ENCODE measurements around the gene POLR3E. TPM values are rescaled to one million over a fixed set of nuclear protein-coding genes. Genes with fewer than 3 reads are reported as not detected.
"Not testable (repeated sequence)": the region's sequence is repeated elsewhere in the genome, so short reads cannot be mapped to it uniquely, and the experiment has no call there.

The POLR3E gene
- total RNA-seq, 1 donor from 2014 or later, result 50.8 TPM

DNA sequence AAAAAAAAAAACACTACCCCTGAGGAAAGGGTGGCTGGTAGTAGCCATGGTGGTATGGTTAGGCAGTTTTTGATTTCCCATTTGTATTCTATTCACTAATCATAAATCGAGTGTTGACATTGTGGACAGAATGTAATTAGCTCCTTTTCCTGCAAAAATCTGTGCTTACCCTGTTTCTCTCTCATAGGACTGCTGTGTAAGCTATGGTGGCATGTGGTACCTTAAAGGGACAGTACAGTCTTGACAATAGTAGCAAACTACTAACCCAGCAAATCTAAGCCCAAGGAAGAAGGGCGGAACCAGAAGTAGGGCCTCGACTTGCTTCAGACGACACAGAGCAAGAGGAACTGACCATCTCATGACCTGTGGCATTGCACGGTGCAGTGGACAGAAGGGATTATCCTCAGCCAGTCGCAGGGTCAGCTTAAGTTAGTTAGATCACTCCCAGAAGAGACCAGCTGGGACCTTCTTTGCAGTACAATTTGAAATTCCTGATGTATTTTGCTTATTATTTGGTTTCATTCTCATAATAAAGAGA lies 36.3 kb downstream of the POLR3E start:
- DNase-seq (ENCODE audit: low spot score), result no peak

DNA sequence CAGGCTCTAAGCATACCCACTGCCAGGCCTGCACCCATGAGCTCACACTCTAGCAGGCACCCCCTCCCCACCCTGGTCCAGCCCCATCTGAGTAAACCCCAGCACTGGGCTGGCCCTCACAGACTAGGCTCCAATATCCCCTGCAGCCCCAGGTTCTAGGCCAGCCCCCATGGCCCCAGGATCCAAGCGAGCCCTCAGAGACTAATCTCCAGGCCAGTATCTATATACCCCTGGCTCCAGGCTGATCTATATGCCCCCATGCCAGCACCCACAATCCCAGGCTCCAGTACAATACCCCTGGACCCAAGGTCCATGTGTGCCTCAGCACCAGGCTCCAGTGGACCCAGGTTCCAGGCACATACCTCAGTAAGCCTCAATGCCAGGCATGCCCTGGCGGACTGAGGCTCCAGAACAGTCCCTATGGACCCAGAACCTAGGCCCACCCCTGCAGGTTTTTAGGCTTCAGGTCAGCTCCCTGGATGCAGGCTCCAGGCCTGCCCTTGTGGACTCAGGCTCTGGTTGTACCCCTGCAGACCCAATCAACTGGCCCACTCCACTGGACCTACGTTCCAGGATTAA lies 38.5 kb downstream of the POLR3E start:
- DNase-seq (ENCODE audit: low spot score), result no peak

DNA sequence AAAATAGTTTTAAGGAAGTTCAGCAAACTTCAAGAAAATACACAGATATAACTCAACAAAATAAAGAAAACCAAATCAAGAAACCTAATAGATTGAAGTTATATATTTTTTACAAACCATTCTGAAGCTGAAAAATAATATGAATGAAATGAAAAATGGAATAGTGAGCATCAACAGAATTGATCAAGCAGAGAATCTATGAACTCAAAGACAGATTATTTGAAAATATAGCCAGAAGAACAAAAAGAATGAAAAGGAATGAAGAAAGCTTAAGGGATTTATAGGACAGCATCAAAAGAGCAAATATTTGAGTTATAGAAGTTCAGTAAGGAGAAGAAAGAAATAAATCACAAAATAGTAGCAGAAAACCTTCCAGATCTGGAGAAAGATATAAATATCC lies 39.4 kb downstream of the POLR3E start:
- no peak for DNase-seq (ENCODE audit: low spot score)

DNA sequence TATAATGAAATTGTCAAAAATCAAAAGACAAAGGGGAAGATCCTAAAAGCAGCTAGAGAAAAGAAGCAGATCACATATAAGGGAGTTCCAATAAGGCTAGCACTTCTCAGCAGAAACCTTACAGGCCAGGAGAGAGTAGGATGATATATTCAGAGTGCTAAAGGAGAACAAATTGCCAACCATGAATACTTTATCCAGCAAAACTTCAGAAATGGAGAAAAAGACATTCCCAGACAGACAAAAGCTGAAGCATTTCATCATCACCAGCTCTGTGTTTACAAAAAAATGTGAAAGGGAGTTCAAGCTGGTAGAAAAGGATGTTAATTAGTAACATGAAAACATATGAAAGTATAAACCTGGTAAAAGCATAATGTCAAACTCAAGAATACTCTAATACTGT lies 39.8 kb downstream of the POLR3E start:
- DNase-seq (ENCODE audit: low spot score), result no peak

DNA sequence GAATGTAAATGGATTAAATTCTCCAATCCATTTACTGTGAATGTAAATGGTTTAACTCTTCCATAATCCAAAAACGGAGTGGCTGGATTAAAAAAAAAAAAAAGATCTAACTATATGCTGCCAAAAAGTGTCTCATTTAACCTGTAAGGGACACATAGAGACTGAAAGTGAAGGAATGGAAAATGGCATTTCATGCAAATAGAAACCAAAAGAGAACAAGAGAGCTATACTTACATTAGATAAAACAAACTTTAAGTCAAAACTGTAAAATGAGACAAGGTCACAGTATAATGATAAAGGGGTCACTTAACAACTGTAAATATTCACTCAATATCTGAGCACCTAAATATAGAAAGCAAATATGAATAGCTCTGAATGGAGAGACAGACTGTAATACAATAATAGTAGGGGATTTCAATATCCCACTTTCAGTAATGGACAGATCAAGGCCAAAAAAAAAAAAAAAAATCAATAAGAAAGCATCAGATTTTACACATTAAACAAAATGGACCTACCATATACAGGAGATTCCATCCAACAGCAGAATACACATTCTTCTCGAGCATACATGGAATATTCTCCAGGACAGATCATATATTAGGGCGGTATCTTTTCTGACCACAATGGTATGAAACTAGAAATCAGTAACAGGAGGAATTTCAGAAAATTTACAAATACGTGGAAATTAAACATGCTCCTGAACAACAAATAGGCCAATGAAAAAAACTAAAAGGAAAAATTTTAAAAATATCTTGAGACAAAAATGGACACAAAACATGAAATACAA lies 40.8 kb downstream of the POLR3E start:
- DNase-seq (ENCODE audit: low spot score), result no peak

DNA sequence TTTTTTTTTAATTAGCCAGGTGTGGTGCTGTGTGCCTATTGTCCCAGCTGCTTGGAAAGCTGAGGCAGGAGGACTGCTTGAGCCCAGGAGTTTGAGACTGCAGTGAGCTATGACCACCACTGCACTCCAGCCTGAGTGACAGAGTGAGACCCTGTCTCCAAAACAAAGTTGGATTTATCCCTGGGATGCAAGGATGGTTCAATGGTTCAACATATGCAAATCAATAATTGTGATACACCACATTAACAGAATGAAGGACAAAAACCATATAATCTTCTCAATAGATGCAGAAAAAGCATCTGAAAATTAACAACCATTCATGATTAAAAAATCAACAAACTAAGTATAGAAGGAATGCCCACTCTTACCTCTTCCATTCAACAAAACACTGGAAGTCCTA lies 43.7 kb downstream of the POLR3E start:
- no peak for DNase-seq (ENCODE audit: low spot score)

DNA sequence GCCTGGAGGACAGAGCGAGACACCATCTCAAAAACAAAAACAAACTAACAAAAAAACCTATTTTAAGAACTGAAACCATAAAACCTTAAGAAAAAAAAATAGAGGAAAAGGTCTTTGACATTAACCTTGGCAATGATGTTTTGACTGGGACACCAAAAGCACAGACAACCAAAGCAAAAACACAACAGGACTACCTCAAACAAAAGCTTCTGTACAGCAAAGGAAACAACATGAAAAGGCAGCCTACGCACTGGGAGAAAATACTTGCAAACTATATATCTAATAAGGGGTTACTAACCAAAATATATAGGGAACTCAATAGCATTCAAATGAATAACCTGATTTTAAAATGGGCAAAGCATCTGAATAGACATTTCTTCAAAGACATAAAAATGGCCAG lies 44.9 kb downstream of the POLR3E start:
- DNase-seq (ENCODE audit: low spot score), result no peak

DNA sequence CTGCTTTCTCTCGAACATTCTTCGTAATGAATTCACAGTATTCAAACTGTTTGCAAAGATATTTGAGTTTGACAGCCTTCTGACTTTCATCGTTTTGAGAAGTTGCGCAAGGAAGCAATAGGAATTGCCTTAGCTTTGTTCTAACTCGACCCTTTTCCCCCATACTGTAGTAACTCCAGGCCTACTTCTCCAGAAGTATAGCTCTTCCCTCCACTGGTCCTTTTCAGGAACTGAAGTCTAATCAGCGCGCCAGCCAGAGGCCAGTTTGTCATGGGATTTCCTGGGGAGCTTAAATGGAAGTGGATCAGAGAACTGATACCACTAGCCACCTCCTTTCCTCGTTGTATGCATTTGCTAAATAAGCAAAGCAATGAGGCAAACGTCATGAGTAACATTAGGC lies 49.3 kb downstream of the POLR3E start:
- DNase-seq (ENCODE audit: low spot score), result no peak

DNA sequence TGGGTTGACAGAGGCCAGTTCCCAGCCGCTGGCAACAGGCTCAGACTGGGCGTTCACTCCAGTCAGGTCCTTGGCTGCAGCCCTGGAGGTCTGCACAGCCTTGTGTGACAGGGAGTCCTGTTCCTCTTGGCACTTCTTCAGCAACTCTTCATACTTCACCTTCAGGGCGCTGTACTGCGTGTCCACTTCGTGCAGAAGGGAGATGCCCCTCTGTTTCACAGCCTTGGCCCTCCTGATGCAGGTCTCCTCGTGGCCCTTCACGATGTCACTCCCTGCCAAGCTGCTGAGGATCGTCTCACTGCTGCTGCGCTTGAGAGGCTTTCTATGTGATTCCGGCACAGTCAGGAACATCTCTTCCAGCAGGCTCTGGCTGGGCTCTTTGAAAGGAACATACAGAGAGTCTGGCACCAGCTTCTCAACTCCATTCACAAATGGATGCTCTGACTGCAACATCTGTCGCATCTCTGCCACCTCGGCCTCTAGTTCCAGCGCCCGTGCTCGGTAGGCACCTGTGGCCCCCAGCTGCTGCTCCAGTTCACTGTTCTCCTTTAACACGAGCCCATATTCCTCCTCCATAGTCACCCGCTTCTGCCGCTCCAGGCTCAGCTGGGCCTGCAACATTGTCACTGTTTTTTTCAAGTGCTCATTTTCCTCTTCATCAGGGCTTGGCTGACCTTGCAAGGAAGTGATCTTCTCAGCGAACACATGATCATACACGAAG lies 50.1 kb downstream of the POLR3E start:
- DNase-seq (ENCODE audit: low spot score), result no peak

DNA sequence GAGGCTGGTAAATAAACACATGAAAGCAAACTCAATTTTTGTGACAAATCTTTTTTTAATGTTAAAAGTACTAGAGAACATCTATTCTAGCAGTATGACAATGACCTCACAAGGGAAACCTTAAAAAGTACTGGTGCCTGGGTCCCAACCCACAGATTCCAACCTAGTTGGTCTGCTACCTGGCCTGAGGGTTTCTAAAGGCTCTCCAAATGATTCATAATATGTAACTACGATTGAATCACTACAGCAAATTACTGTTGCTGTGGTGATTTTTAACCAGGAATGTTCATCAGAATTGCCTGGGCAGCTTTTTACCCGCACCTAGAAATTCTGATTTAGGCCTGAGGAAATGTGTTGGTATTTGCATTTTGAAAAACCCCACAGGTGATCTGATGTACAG lies 51.1 kb downstream of the POLR3E start:
- DNase-seq (ENCODE audit: low spot score), result no peak

DNA sequence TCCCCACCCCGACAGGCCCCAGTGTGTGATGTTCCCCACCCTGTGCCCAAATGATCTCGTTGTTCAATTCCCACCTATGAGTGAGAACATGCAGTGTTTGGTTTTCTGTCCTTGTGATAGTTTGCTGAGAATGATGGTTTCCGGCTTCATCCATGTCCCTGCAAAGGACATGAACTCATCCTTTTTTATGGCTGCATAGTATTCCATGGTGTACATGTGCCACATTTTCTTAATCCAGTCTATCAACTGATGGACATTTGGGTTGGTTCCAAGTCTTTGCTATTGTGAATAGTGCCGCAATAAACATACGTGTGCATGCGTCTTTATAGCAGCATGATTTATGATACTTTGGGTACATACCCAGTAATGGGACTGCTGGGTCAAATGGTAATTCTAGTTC lies 53.8 kb downstream of the POLR3E start:
- not testable (repeated sequence) for DNase-seq (ENCODE audit: low spot score)

DNA sequence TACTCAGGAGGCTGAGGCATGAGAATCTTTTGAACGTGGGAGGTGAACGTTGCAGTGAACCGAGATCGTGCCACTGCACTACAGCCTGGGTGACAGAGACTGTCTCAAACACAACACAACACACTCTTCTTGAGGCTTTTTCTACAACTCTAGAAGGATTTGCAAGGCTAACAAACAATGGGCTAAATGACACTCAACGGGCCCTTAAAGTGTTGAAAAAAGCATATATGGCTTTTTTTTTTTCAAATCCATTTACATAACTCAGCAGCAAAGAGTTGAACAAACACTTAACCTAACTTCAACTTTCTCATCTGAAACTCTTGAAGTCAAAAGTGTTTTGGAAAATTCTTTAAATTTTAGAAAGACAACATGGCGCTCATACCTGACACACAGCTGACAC lies 54.9 kb downstream of the POLR3E start:
- no peak for DNase-seq (ENCODE audit: low spot score)

DNA sequence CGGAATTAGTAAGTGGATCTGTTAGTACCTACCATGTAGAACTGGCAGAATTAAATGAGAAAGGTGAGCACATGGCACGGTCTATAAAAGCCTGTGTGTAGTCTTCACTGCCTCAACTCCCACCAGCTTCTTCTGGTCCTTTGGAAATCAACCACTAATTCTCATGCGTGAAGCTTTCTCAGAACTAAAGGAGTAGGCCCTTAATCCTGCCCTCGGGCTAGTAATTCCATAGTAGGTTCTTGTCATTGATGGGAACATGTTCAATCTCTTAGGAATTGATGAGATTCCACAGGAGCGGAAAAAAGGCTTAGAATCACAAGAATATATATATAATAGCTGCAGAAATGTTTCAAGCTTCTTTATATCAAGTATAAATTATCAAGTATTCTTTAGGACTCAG lies 55.5 kb downstream of the POLR3E start:
- no peak for DNase-seq (ENCODE audit: low spot score)

DNA sequence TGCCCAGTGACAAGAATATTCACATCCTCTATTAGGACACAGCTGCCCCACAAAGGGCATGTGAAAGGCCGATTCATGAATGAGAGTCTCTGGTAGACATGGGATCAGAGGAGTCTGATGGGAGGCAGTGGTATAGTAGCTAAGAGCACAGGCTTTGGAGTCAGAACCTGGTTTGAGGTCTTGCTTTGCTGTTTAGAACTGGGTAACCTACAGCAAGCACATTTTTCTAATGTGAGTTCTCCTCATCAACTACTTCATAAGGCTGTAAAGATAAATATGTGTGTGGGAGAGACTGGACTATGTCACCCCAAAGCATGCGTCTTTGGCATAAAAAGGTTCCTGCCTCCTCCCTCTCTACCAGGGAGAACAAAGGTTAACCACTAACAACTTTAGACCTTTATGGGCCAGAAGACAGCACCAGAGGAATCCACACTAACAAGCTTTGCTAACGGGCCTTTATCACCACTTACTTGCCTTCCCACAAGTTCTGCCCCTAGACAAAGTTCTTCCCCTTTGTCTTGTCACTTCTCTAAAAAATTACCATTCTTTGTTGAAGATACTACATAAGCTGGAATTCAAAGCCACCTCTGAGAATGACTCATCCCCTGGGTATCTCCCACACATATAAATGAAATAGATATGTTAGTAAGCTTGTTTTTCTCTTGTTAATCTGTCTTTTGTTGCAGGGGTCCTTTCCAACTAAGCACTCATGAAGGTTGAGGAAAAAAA lies 56.1 kb downstream of the POLR3E start:
- DNase-seq (ENCODE audit: low spot score), result no peak

DNA sequence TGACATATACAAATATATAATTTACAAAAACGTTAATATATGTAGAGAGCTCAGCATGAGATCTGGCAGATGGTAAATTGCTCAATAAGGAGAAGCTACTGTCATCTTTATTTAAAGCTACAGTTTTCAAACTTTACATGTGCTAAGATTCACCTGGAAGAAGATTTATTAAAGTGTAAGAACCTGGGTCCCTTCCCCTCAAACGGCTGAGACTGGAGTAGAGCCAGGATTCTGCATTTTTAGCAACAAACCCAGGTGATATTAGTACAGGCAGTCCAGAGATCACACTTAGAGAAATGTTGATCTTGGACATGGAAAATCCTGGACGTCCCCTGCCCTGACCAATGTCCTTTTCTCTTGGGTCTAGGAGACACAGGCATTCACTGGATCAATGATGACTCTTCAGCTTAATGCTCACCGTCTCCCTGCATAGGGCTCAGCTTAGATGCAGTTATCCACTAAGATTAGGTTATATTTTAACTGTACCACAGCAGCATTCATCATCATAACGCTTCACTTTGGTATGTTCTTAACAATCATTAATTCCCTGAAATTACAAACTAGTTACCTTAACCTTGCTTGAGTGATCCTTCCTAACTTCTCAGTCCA lies 56.8 kb downstream of the POLR3E start:
- no peak for DNase-seq (ENCODE audit: low spot score)

DNA sequence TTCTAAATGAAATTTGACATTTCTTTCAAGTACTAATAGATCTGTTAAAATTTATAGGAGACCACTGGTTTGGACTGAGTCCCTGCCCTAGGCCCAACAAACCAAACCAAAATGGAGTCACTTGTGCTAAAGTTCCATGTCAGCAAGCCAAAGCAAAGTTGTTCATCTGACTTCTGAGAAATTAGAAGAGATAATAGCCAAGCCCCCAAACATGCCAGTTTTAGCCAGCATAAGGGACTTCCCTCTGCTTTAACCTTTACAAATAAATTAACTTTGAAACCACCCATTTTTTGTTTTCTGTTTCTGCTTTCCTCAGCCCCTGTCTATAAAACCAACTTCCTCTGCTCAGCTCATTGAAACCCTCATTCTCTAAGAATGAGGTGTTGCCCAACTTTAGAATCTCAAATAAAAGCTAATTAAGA lies 58.3 kb downstream of the POLR3E start:
- DNase-seq (ENCODE audit: low spot score), result no peak

DNA sequence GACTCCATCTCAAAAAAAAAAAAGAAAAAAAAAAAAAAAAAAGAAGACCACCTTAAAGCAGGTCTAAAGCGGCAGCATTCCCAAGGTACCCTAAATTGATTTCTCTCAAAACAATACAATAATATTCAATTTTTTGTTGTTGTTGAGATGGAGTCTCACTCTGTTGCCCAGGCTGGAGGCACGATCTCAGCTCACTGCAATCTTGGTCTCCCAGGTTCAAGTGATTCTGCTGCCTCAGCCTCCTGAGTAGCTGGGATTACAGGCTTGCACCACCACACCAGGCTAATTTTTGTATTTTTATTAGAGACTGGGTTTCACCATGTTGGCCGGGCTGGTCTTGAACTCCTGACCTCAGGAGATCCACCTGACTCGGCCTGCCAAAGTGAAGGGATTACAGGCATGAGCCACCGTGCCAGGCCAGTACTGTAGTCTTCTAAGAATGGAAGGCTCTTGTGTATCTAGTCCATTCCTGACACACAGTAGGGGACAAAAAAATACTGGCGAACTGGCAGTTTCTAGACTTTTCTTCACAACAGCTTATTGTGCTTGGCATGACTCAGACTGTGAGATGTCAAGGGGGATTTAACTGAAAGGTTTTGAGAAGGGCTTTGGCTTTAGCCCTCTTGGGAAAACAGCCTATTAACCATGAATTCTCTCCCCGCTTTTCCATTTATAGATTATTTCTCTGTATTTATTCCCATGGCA lies 59.9 kb downstream of the POLR3E start:
- DNase-seq (ENCODE audit: low spot score), result no peak

DNA sequence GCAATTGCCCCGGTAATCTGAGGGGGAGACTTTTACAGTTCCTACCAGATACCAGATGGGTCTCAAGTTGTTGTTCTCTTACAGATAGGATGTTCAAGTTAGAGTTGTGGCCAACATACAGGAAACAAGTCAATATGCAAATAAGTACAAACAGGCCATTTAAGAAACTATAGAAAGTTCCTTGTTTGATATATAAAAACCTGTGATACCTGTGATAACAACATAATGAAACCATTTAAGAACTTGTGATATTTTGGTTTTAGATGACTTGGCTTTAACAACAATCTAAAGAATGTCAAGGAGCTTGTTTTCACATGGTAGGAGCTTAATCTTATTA lies 60.4 kb downstream of the POLR3E start:
- DNase-seq (ENCODE audit: low spot score), result no peak

DNA sequence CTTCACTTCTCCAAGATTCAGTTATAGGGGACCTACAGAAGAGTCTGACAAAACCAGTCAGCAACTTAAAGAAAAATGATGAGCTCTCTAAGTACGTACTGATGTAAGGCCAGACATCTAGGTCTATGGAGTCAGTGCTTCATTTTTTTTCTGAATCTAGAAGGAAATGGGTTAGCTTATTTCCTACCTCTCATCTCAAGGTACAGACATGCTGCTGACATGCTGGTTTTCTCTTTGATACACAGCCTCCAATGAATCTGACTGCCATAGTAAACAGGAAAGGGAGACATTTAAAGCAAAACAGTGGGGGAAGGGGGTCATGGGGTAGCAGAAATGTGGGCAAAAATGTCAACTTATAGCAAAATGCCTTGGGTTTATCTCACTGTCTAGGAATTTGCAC lies 60.8 kb downstream of the POLR3E start:
- no peak for DNase-seq (ENCODE audit: low spot score)

DNA sequence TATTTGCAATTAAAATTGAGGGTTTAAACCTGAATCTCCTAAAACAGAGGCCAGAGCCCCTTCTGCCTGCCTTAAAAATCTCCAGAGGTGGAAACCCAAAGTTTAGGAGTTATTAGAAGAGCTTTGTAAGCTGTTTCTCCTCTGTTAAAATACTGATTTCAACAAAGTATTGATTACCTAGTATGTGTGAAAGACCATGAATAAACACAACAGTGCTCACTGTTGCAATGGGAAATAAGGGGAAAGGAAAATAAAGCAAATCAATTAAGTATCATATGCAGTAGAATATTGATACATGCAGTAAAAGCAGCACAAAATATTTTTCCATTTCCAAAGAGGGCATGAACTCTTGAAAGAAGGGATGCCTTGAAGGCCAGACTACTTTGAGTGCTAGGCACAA lies 62.5 kb downstream of the POLR3E start:
- DNase-seq (ENCODE audit: low spot score), result no peak

Measured in mesenteric fat pad (tissue), 1 donor.